ENCODE results near the gene CYGB.
A peak's percentile ranks its signal among the peaks of the same experiment; 100 is the strongest.

Gene CYGB

DNA sequence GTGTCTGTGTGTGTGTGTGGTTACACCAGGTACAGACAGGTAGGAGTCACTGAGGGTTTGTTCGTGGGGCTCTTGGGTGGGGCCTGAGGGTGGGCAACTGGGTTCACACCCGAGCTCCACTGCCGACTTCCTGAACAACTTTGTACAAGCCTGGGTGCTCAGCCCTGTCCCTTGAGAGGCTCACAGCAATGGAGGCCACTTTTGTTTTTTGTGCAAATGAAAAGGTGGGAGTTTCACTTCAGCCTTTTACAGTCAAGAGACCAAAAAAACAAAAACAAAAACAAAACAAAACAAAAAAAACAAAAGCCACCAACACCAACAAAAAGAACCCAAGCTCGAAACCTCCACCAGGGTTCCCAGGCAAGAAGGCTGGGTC is 38.6 kb downstream of the CYGB start:
- Histone ChIP-seq H3K9me2 (replicated peaks; ENCODE audit: control insufficient read depth, low read length) (no peaks in the 10 kb centered on the region), H3K4me1 (ENCODE audit: control insufficient read depth, low read length) (peaks cover 74% of the 10 kb centered on the region), H3K27ac (ENCODE audit: low read depth, low read length) (peak overlapping the region; percentile 54), H3K79me2 (ENCODE audit: control insufficient read depth, low read length) (peaks cover 58% of the 10 kb centered on the region), H3K9me3 (ENCODE audit: control insufficient read depth, insufficient read depth, low read length) (no peaks in the 10 kb centered on the region), H3K4me3 (ENCODE audit: low read length) (peak overlapping the region; percentile 95), H3K27me3 (ENCODE audit: control insufficient read depth, low read length) (no peaks in the 10 kb centered on the region), H3K4me2 (ENCODE audit: low read length) (peak overlapping the region; percentile 92), H3K36me3 (ENCODE audit: control insufficient read depth, low read length) (peaks cover 27% of the 10 kb centered on the region), H3F3A (ENCODE audit: control insufficient read depth, insufficient read depth) (peaks cover 3% of the 10 kb centered on the region), H4K20me1 (ENCODE audit: control insufficient read depth, insufficient read depth, low read depth, low read length) (no peaks in the 10 kb centered on the region)
- no peak for TF ChIP-seq EZH2phosphoT487 (IDR thresholded peaks at IDR 0.05; ENCODE audit: borderline replicate concordance, low read length)
- TF ChIP-seq, protein P1, sequence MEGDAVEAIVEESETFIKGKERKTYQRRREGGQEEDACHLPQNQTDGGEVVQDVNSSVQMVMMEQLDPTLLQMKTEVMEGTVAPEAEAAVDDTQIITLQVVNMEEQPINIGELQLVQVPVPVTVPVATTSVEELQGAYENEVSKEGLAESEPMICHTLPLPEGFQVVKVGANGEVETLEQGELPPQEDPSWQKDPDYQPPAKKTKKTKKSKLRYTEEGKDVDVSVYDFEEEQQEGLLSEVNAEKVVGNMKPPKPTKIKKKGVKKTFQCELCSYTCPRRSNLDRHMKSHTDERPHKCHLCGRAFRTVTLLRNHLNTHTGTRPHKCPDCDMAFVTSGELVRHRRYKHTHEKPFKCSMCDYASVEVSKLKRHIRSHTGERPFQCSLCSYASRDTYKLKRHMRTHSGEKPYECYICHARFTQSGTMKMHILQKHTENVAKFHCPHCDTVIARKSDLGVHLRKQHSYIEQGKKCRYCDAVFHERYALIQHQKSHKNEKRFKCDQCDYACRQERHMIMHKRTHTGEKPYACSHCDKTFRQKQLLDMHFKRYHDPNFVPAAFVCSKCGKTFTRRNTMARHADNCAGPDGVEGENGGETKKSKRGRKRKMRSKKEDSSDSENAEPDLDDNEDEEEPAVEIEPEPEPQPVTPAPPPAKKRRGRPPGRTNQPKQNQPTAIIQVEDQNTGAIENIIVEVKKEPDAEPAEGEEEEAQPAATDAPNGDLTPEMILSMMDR (IDR thresholded peaks at IDR 0.05; ENCODE audit: low read depth, low read length, poor library complexity, severe bottlenecking): no peak

DNA sequence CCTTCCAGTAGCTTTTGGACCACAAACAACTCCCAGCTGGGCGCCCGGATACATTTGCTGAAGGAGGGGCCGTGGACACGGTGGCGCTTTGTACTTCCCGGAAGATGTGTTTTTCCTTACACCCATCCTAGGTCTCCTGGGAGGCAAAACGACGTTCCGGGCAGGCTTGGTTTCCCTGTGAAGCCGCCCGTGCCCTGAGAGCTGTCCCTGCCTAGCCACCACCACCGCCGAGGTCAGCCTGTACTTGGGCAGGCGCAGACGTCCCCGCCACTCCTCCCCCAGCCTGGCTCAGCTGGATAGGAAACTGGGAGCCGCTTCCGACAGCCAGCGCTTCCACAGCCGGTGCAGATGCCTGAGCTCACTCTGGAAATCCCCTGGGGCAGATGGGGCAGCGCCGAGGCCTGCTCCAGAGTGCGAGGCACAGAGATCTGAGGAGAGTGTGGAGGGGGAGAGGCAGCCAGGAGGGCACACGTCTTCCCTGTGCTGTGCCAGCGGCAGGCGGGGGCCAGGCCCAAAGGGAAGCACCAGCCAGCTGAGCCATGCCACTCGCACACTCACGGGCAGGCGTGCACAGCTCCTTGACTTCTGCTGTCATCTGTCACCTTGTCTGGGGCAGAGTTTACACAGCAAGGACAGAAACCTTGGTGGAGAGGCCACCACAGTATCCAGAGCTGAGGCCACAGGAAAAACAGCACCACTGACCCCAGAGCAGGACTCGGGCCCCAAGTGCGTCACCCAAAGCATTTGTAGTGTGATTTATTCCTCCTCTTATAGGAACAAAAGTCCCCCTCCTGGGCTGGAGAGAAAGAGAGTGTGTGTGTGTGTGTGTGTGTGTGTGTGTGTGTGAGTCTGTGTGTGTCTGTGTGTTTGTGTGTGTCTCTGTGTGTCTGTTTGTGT is 39.3 kb downstream of the CYGB start:
- no peaks in the 10 kb centered on the region for H4K20me1 ChIP-seq (ENCODE audit: control insufficient read depth, insufficient read depth, low read depth, low read length)
- peak overlapping the region; percentile 54 for H3K27ac ChIP-seq (ENCODE audit: low read depth, low read length)
- TF ChIP-seq EZH2phosphoT487 (IDR thresholded peaks at IDR 0.05; ENCODE audit: borderline replicate concordance, low read length): no peak
- TF ChIP-seq, protein P1 (IDR thresholded peaks at IDR 0.05; ENCODE audit: low read depth, low read length, poor library complexity, severe bottlenecking): no peak
- H3K9me2 ChIP-seq (replicated peaks; ENCODE audit: control insufficient read depth, low read length): no peaks in the 10 kb centered on the region
- H3F3A ChIP-seq (ENCODE audit: control insufficient read depth, insufficient read depth): peaks cover 3% of the 10 kb centered on the region
- H3K27me3 ChIP-seq (ENCODE audit: control insufficient read depth, low read length): no peaks in the 10 kb centered on the region
- H3K79me2 ChIP-seq (ENCODE audit: control insufficient read depth, low read length): peaks cover 64% of the 10 kb centered on the region
- H3K4me3 ChIP-seq (ENCODE audit: low read length): peak overlapping the region; percentile 95
- H3K4me2 ChIP-seq (ENCODE audit: low read length): peak overlapping the region; percentile 92
- H3K9me3 ChIP-seq (ENCODE audit: control insufficient read depth, insufficient read depth, low read length): no peaks in the 10 kb centered on the region
- H3K36me3 ChIP-seq (ENCODE audit: control insufficient read depth, low read length): peaks cover 28% of the 10 kb centered on the region
- peaks cover 81% of the 10 kb centered on the region for H3K4me1 ChIP-seq (ENCODE audit: control insufficient read depth, low read length)

DNA sequence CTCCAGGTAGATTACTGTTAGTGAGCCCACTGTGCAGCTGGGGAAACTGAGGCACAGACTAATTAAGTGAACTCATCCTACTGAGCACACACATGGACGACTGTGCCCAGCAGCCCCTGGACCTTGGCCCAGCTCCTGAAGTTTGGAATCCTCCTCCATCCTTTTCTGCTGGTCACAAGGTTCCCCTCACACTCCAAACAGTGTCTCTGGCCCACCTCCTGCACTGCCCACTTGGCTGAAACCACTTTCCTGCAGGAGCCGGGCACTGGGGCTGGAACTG is 39.9 kb downstream of the CYGB start:
- Histone ChIP-seq H3K9me2 (replicated peaks; ENCODE audit: control insufficient read depth, low read length) (no peaks in the 10 kb centered on the region), H3K36me3 (ENCODE audit: control insufficient read depth, low read length) (peaks cover 28% of the 10 kb centered on the region), H3K9me3 (ENCODE audit: control insufficient read depth, insufficient read depth, low read length) (no peaks in the 10 kb centered on the region), H3K79me2 (ENCODE audit: control insufficient read depth, low read length) (peaks cover 67% of the 10 kb centered on the region), H3K4me2 (ENCODE audit: low read length) (peak overlapping the region; percentile 92), H3F3A (ENCODE audit: control insufficient read depth, insufficient read depth) (no peaks in the 10 kb centered on the region; the same call in 1 of the 2 replicates), H3K4me1 (ENCODE audit: control insufficient read depth, low read length) (peaks cover 82% of the 10 kb centered on the region), H3K27ac (ENCODE audit: low read depth, low read length) (no peak overlapping the region), H4K20me1 (ENCODE audit: control insufficient read depth, insufficient read depth, low read depth, low read length) (no peaks in the 10 kb centered on the region), H3K27me3 (ENCODE audit: control insufficient read depth, low read length) (no peaks in the 10 kb centered on the region), H3K4me3 (ENCODE audit: low read length) (peak overlapping the region; percentile 95; the same call in 1 of the 2 replicates)
- TF ChIP-seq, protein P1 (IDR thresholded peaks at IDR 0.05; ENCODE audit: low read depth, low read length, poor library complexity, severe bottlenecking): no peak
- TF ChIP-seq EZH2phosphoT487 (IDR thresholded peaks at IDR 0.05; ENCODE audit: borderline replicate concordance, low read length): no peak

Data from DOHH2 (cell line).